Left lung (tissue), 10 donors: ENCODE data around the gene FFAR4. TPM values are rescaled to one million over a fixed set of nuclear protein-coding genes. Genes with fewer than 3 reads are reported as not detected.

ENCODE experiments used
- ATAC-seq: fragments of 200-7000 bp; cut with Tn5 transposase; one replicate; pipeline ENCODE4 v1.9.1; 2020; ENCODE audit warnings: moderate library complexity
- DNase-seq, 4 donors: peaks; one replicate each; pipeline ENCODE4 v3.0.0-alpha.2; 2013 to 2020
- H3K27ac ChIP-seq, 2 donors: fragments of 200-600 bp; sonication (generic) in 1 of 2; one replicate each; pipeline versions ENCODE4 v1.5.0 to v1.8.0; 2020 to 2021
- H3K27me3 ChIP-seq, 2 donors: fragments of 200-600 bp; sonication (generic) in 1 of 2; one replicate each; pipeline versions ENCODE4 v1.5.0 to v1.8.0; 2020 to 2021
- H3K36me3 ChIP-seq, 2 donors: fragments of 200-600 bp; sonication (generic) in 1 of 2; one replicate each; pipeline versions ENCODE4 v1.5.0 to v1.8.0; 2020 to 2021
- H3K4me1 ChIP-seq, 2 donors: fragments of 200-600 bp; one replicate each; pipeline ENCODE4 v1.8.0; 2021
- H3K4me3 ChIP-seq, 2 donors: fragments of 200-600 bp; sonication (generic) in 1 of 2; one replicate each; pipeline versions ENCODE4 v1.5.0 to v1.8.0; 2020 to 2021; ENCODE audit warnings: mild to moderate bottlenecking in 1 of 2
- H3K9me3 ChIP-seq, 2 donors: fragments of 200-600 bp; sonication (generic) in 1 of 2; one replicate each; pipeline versions ENCODE4 v1.5.0 to v1.8.0; 2020 to 2021
- CTCF ChIP-seq, 2 donors: fragments of 200-600 bp; sonication (generic) in 1 of 2; IDR thresholded peaks; one replicate each; pipeline versions ENCODE4 v1.5.0 to v1.8.0; 2021; ENCODE audit warnings: antibody characterized with exemption in 2 of 2
- intact Hi-C, 2 donors: fragments of 100-400 bp; cut with DNase I; formaldehyde crosslinking; loops; one replicate each; pipeline versions ENCODE4 v1.11.2 to v1.14.2; 2022
- polyA plus RNA-seq, 6 donors: library from polyadenylated mRNA; unstranded; fragments of 120-200 nt; gene quantifications; one replicate each; pipeline ENCODE4 v1.2.1, GENCODE V29; 2013; ENCODE audit not compliant: insufficient read length in 6 of 6
- total RNA-seq, 2 donors: library from RNA; stranded (reverse); fragmentation: NEBNext Ultra II Directional; extraction: Animal tissue kit (Norgen Biotek cat#: 25700); gene quantifications; one replicate each; pipeline ENCODE4 v1.2.1, GENCODE V29; 2021
- donor health status: DM: no; HTN: yes; CAD: no.
- donor health status: DM: no; HTN: no; CAD: no.

Gene FFAR4
- total and polyA plus RNA-seq, 8 donors = 0.07 to 4.0 (median 0.20) TPM

GRCh38 chr10:93591065-93591808 is 24.8 kb downstream of the FFAR4 start:
- peak; percentile 49 for ATAC-seq
- Histone ChIP-seq H3K4me3 (no peak overlapping the region), H3K36me3 (no peaks in the 10 kb centered on the region), H3K27me3 (no peaks in the 10 kb centered on the region), H3K9me3 (no peaks in the 10 kb centered on the region), H3K4me1 (no peaks in the 10 kb centered on the region), H3K27ac (no peak overlapping the region)
- no peak for TF ChIP-seq CTCF (IDR thresholded peaks at IDR 0.05)
- DNase-seq = no peak
- intact Hi-C loops = no loop called here

- Histone ChIP-seq H3K4me3 (no peak overlapping the region), H3K27me3 (no peaks in the 10 kb centered on the region), H3K27ac (no peak overlapping the region), H3K36me3 (no peaks in the 10 kb centered on the region), H3K9me3 (no peaks in the 10 kb centered on the region), H3K4me1 (no peaks in the 10 kb centered on the region)
- intact Hi-C loops = no loop called here
- TF ChIP-seq CTCF (IDR thresholded peaks at IDR 0.05) = no peak
- DNase-seq (no peak), ATAC-seq (no peak)
These were observed 26.8 kb downstream of the FFAR4 start for GRCh38 chr10:93593254-93593653.

- H3K27me3 ChIP-seq = no peaks in the 10 kb centered on the region
- no peak overlapping the region for H3K27ac ChIP-seq
- no peaks in the 10 kb centered on the region for H3K36me3 ChIP-seq
- H3K4me1 ChIP-seq = no peaks in the 10 kb centered on the region
- intact Hi-C loops = no loop called here
- ATAC-seq (no peak), DNase-seq (no peak)
- no peak overlapping the region for H3K4me3 ChIP-seq
- TF ChIP-seq CTCF (IDR thresholded peaks at IDR 0.05) = no peak
- H3K9me3 ChIP-seq = no peaks in the 10 kb centered on the region
These were observed 27.3 kb downstream of the FFAR4 start for GRCh38 chr10:93593749-93594148.

GRCh38 chr10:93594518-93594917 is 28.1 kb downstream of the FFAR4 start:
- DNase-seq = no peak
- no peak for TF ChIP-seq CTCF (IDR thresholded peaks at IDR 0.05)
- ATAC-seq = no peak
- Histone ChIP-seq H3K4me1 (no peaks in the 10 kb centered on the region), H3K27ac (no peak overlapping the region), H3K9me3 (no peaks in the 10 kb centered on the region), H3K4me3 (no peak overlapping the region), H3K27me3 (peaks cover 0 to 7% of the 10 kb centered on the region in 2 donors), H3K36me3 (no peaks in the 10 kb centered on the region)
- intact Hi-C loops = no loop called here

- Histone ChIP-seq H3K9me3 (no peaks in the 10 kb centered on the region), H3K4me3 (no peak overlapping the region), H3K4me1 (peaks cover 0 to 3% of the 10 kb centered on the region in 2 donors), H3K27ac (no peak overlapping the region), H3K27me3 (peaks cover 2 to 18% of the 10 kb centered on the region in 2 donors), H3K36me3 (no peaks in the 10 kb centered on the region)
- ATAC-seq = no peak
- intact Hi-C loops = no loop called here
- TF ChIP-seq CTCF (IDR thresholded peaks at IDR 0.05) = no peak
- no peak for DNase-seq
These were observed 29.1 kb downstream of the FFAR4 start for GRCh38 chr10:93595378-93596161.
